BJ (cell line): ENCODE measurements around the gene CACNA2D3. TPM values are rescaled to one million over a fixed set of nuclear protein-coding genes. Genes with fewer than 3 reads are reported as not detected.
A peak's percentile ranks its signal among the peaks of the same experiment; 100 is the strongest.

Source experiments
- CTCF ChIA-PET: fragments of 350-600 bp; formaldehyde crosslinking; extraction: SDS; loops from one replicate; lab custom pipeline; 2021; ENCODE audit warnings: antibody characterized with exemption, inconsistent platforms; lab: Yijun Ruan, JAX
- POLR2A ChIA-PET: fragments of 300-600 bp; sonication (Branson Sonifier 250); formaldehyde crosslinking; extraction: SDS; loops from one replicate; lab custom pipeline; 2021; ENCODE audit warnings: antibody characterized with exemption; lab: Charles Lee
- DNase-seq: peaks from one replicate; pipeline ENCODE4 v3.0.0-alpha.2; 2011; ENCODE audit warnings: low read depth
- H3K27me3 ChIP-seq: 2 replicates; pipeline ENCODE4 v1.6.0; 2011; ENCODE audit warnings: low read length; ENCODE audit not compliant: control insufficient read depth, insufficient read depth
- H3K36me3 ChIP-seq: 2 replicates; pipeline ENCODE4 v1.5.1; 2011; ENCODE audit warnings: low read length; ENCODE audit not compliant: control insufficient read depth, insufficient read depth
- H3K4me3 ChIP-seq: 2 replicates; pipeline ENCODE4 v1.5.1; 2011; ENCODE audit warnings: low read depth, mild to moderate bottlenecking, control low read depth, low read length
- polyA plus RNA-seq: library from polyadenylated mRNA; depleted of rRNA; stranded (reverse); fragments of >200 nt; gene quantifications from 2 replicates; pipeline ENCODE4 v1.2.3, GENCODE V29; 2011
- TF ChIP-seq, protein P1 (sequence below): IDR thresholded peaks from 2 replicates; pipeline ENCODE4 v1.5.1; 2011; ENCODE audit warnings: low read depth, mild to moderate bottlenecking, control low read depth, inconsistent platforms, low read length, moderate library complexity; ENCODE audit not compliant: insufficient read depth

Gene CACNA2D3
- polyA plus RNA-seq, 1 experiment: 0.56 TPM

GRCh38 chr3:54764911-54765310 is 642.6 kb downstream of the CACNA2D3 start:
- ChIA-PET POLR2A (no interaction called here), CTCF (no interaction called here)
- Histone ChIP-seq H3K27me3 (no peaks in the 10 kb centered on the region), H3K36me3 (no peaks in the 10 kb centered on the region), H3K4me3 (no peak overlapping the region)
- DNase-seq: no peak
- TF ChIP-seq, protein P1, sequence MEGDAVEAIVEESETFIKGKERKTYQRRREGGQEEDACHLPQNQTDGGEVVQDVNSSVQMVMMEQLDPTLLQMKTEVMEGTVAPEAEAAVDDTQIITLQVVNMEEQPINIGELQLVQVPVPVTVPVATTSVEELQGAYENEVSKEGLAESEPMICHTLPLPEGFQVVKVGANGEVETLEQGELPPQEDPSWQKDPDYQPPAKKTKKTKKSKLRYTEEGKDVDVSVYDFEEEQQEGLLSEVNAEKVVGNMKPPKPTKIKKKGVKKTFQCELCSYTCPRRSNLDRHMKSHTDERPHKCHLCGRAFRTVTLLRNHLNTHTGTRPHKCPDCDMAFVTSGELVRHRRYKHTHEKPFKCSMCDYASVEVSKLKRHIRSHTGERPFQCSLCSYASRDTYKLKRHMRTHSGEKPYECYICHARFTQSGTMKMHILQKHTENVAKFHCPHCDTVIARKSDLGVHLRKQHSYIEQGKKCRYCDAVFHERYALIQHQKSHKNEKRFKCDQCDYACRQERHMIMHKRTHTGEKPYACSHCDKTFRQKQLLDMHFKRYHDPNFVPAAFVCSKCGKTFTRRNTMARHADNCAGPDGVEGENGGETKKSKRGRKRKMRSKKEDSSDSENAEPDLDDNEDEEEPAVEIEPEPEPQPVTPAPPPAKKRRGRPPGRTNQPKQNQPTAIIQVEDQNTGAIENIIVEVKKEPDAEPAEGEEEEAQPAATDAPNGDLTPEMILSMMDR: no peak

DNA sequence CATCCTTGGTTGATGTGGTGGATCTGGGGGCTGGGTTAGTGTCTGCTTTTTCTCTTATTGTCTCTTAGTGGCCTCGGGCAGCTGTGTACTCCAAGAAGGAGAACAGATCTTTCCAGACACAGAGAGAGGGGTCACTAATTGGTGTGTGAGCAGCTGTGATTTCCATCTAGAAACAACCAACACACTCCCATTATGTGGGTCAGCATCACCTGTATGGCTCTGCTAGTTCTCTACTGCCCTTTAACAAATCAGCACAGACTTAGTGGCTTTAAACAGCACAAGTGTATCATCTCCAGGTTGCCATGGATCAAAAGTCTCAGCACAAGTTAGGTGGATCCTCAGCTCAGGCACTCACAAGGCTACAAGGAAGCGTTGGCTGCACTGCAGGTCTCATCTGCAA is 648.7 kb downstream of the CACNA2D3 start:
- TF ChIP-seq, protein P1: no peak
- Histone ChIP-seq H3K4me3 (no peak overlapping the region), H3K36me3 (no peaks in the 10 kb centered on the region), H3K27me3 (no peaks in the 10 kb centered on the region)
- ChIA-PET POLR2A (no interaction called here), CTCF (interaction anchor here (1.0 to 2.4 kb wide), 3 partner anchors 9 to 14 kb away, joined by 4 to 11 read pairs (median 8); no protein-coding TSS in a partner anchor)
- no peak for DNase-seq

DNA sequence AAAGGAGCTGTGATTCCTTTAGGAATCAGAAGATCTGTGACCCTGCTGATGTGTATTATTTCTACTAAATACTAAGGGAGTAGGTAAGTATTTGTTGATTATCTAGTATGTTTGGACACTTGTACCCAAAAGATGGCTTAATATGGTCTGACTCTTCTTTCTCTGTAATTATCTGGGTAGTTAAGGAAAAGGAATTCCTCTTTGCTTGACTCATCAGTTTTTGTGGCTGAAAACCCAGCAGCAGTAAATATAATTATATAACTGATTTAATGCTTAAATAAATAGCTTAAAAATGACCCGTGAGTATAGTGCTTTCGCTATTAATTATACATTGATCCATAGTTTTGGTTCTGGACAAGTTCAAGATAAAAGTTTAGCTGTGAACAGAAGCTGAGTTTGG is 649.7 kb downstream of the CACNA2D3 start:
- H3K27me3 ChIP-seq: no peaks in the 10 kb centered on the region
- POLR2A ChIA-PET: no interaction called here

DNA sequence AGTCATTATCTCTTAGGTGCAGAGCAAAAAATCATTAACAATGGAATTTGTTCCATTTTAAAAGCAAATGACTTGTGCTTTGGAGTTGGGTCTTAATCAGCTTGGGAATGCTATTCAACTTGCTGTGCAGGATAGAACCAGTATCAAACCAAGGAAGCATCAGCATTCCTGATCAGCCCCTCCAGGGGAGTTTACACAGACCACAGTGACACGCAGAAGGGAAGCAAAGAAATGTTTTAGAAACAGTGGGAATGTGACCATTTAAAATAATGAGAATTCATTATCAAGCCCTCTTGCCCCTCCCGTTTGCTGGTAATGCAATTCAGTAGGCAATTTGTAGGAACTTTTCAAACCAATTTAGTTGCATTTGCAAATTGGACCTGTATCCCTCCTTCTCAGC is 650.4 kb downstream of the CACNA2D3 start:
- Histone ChIP-seq H3K36me3 (no peaks in the 10 kb centered on the region), H3K27me3 (no peaks in the 10 kb centered on the region), H3K4me3 (no peak overlapping the region)
- no peak for DNase-seq
- ChIA-PET CTCF (interaction anchor here (0.8 to 1.9 kb wide), 3 partner anchors 11 to 55 kb away, joined by 3 to 11 read pairs (median 4); no protein-coding TSS in a partner anchor), POLR2A (no interaction called here)
- TF ChIP-seq, protein P1: no peak

More for the DNA sequence above, 649.7 kb downstream of the CACNA2D3 start:
- CTCF ChIA-PET: interaction anchor here (0.8 to 1.9 kb wide), 4 partner anchors 10 to 55 kb away, joined by 3 to 11 read pairs (median 4); no protein-coding TSS in a partner anchor
- DNase-seq: peak; percentile 23
- Histone ChIP-seq H3K4me3 (no peak overlapping the region), H3K36me3 (no peaks in the 10 kb centered on the region)
- TF ChIP-seq, protein P1: no peak

GRCh38 chr3:54773271-54773670 is 650.9 kb downstream of the CACNA2D3 start:
- TF ChIP-seq, protein P1: no peak
- CTCF ChIA-PET: interaction anchor here (1.1 kb wide), 1 partner anchor 12 kb away, joined by 4 read pairs; no protein-coding TSS in a partner anchor
- peak; percentile 26 for DNase-seq
- POLR2A ChIA-PET: no interaction called here
- Histone ChIP-seq H3K36me3 (no peaks in the 10 kb centered on the region), H3K4me3 (no peak overlapping the region), H3K27me3 (no peaks in the 10 kb centered on the region; the same call in 1 of the 2 replicates)
